HEK293 (cell line): ENCODE data around the gene DDX10.

Source experiments
- YY2 ChIP-seq: fragments of 450-650 bp; formaldehyde crosslinking; IDR thresholded peaks from 2 replicates; pipeline ENCODE4 v1.5.1; 2016; ENCODE audit warnings: missing biosample characterization, missing genetic modification characterization
- ZBTB7A ChIP-seq: fragments of 450-650 bp; formaldehyde crosslinking; IDR thresholded peaks from 2 replicates; pipeline ENCODE4 v1.5.1; 2016; ENCODE audit warnings: low read depth, missing biosample characterization, missing genetic modification characterization
- ZNF211 ChIP-seq: fragments of 450-650 bp; formaldehyde crosslinking; IDR thresholded peaks from 2 replicates; pipeline ENCODE4 v1.5.1; 2016; ENCODE audit warnings: low read depth, missing biosample characterization, missing genetic modification characterization
- ZNF394 ChIP-seq: fragments of 450-650 bp; formaldehyde crosslinking; IDR thresholded peaks from 2 replicates; pipeline ENCODE4 v1.5.1; 2016; ENCODE audit warnings: missing biosample characterization, missing genetic modification characterization, mild to moderate bottlenecking, moderate library complexity, borderline replicate concordance
- TF ChIP-seq, protein P1 (sequence below): fragments of 450-650 bp; formaldehyde crosslinking; IDR thresholded peaks from 2 replicates; pipeline ENCODE4 v1.5.1; 2016; ENCODE audit warnings: missing biosample characterization, missing genetic modification characterization

GRCh38 chr11:108847298-108847990, 182.6 kb downstream of the DDX10 start:
- TF ChIP-seq, protein P1, sequence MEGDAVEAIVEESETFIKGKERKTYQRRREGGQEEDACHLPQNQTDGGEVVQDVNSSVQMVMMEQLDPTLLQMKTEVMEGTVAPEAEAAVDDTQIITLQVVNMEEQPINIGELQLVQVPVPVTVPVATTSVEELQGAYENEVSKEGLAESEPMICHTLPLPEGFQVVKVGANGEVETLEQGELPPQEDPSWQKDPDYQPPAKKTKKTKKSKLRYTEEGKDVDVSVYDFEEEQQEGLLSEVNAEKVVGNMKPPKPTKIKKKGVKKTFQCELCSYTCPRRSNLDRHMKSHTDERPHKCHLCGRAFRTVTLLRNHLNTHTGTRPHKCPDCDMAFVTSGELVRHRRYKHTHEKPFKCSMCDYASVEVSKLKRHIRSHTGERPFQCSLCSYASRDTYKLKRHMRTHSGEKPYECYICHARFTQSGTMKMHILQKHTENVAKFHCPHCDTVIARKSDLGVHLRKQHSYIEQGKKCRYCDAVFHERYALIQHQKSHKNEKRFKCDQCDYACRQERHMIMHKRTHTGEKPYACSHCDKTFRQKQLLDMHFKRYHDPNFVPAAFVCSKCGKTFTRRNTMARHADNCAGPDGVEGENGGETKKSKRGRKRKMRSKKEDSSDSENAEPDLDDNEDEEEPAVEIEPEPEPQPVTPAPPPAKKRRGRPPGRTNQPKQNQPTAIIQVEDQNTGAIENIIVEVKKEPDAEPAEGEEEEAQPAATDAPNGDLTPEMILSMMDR (tag by site-specific recombination), result no peak
- no peak for TF ChIP-seq ZBTB7A (tag by site-specific recombination)
- TF ChIP-seq YY2 (tag by site-specific recombination), result no peak
- TF ChIP-seq ZNF211 (tag by site-specific recombination), result no peak
- no peak for TF ChIP-seq ZNF394
